Right lobe of liver (tissue), 4 donors: ENCODE measurements around the gene EI24.

Experiments
- CTCF ChIP-seq, 4 donors: fragments of 200-600 bp in 3 of 4; fragments of 450-650 bp in 1 of 4; IDR thresholded peaks; one replicate each; pipeline versions ENCODE4 v1.5.1 to v1.8.0; 2016 to 2022; ENCODE audit warnings: antibody characterized with exemption in 4 of 4, mild to moderate bottlenecking in 2 of 4
- POLR2A ChIP-seq: fragments of 450-650 bp; IDR thresholded peaks from one replicate; pipeline ENCODE4 v1.6.1; 2017; ENCODE audit warnings: antibody characterized with exemption, mild to moderate bottlenecking
- donor health status: DM: no; HTN: no; CAD: no.
- donor health status: DM: no; HTN: no; CAD: no.
- donor health status: DM: no; HTN: yes; CAD: no.

GRCh38 chr11:125572916-125573315 lies 3.6 kb downstream of the EI24 start:
- TF ChIP-seq CTCF (IDR thresholded peaks at IDR 0.05) = no peak
- TF ChIP-seq POLR2A = no peak
